Amniotic epithelial cell (primary cell): ENCODE data around the gene FGD2.
"Not testable (repeated sequence)": the region's sequence is repeated elsewhere in the genome, so short reads cannot be mapped to it uniquely, and the experiment has no call there.

Experiments
- DNase-seq: peaks from one replicate; pipeline ENCODE4 v3.0.0-alpha.2; 2010; ENCODE audit warnings: low read depth

Gene FGD2

DNA sequence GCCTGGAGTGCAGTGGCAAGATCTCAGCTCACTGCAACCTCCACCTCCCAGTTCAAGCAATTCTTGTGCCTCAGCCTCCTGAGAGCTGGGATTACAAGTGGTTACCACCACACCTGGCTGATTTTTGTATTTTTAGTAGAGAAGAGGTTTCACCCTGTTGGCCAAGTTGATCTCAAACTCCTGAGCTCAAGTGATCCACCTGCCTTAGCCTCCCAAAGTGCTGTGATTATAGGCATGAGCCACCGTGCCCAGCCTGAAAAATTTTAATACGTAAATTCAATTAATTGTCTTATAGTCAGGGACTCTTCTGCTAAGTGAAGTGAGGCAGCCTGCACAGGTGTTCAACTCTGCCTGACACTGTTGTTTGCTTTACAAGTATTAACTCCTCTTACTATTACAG lies 15.1 kb upstream of the FGD2 start:
- DNase-seq = not testable (repeated sequence)

DNA sequence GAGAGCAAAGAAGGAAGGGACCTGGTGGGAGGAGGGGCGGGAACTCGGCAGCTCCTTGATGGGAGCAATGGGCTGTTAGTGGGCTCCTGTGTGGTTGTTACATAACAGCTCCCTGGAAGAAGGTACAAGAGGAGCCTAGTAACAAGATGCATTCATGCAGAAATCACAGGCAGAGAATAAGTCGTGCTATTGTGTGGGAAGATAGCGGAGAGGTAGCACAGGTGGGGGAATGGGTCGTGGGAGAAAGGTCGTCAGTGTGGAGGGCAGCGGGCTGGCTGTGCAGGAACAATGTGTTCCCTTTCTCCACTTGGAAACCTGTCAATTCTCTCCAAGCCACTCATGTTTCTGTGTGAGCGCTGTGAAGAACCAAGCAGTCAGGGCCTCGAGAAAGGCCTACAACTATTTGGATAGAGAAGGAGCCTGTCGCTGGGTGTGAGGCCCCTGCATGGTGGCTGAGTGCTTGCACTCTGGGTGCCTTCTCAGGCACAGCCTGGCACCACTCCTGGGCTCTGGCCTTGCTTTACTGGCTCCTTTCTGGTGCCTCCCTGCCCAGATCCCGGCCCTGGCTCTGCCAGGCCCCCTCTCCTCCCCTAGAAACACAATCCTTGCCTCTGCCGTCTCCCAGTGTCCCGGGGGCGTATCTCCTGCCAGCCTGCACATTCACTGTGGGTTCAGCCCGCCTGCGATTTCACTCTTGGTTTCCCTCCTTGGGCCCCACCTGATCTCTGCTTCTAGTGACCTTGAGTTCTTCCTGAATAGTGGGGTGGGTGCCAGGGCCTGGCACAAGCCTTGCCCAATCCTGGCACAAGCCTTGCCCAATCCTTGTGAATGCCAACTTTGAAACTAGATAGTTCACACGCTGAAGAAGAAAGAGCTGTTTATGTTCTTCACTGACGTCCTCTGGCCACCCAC lies 7.4 kb upstream of the FGD2 start:
- peak; percentile 40 for DNase-seq

DNA sequence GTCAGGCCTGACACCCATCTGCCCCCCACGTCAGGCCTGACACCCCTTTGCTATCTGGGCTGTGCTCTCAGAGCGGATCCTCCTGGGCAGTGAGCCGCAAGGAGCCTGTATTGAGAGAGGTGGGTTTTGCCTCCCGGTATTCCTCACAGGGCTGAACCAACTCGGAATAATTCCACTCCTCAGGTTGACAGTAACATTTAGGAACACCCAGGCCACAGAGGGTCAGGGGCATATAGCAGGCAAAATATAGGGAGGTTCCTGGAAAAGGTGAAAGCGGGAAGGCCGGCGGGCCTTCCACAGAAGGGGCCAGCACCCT lies 6.8 kb upstream of the FGD2 start:
- no peak for DNase-seq

DNA sequence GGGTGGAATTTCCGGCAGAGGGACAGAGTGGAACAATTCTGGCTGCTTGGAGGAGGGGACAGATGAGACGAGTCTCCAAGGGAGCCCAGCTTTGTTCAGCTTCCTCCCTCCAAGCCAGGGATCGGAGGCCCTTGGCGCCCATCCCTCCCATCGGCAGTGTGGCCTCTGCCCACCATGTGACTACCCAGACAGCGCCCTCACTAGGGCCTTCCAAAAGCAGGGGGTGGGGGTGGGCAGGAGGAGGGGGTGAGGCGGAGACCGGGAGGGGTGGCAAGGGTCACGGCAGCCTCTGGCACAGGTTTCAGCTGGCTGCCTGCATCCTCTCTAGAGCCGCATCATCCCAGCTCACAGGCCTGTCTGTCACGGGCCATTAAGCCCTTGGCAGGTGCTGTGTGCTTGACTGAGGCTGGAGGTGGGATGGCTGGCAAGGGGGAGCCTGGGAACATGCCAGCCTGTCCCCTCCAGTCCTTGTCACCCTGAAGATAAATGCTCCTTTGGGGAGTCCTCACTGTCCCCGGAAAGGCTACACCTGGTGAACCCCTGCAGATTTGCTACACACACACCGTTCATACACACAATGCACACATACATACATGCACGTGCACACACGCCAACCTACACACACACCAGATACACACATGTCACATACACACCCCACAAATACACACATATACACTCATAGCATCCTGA lies 6.2 kb upstream of the FGD2 start:
- DNase-seq = no peak

DNA sequence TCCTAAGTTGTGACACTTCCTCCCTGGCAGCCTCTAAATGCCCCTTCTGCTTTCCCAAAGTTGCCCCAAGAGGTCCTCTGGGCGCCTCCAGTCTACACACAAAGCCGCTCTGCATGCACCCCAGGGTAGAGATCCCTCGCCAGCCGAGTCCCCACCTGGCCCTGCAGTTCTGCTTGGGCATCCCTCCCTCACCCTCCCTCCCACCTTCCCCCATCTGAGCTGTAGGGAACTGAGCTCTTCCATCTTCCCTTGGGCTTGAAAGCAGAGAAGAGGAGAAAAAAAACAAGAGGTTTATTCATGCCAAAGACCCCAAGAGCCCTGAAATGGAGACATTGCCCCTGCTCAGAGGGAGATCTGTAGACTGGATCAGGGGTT lies 5.7 kb upstream of the FGD2 start:
- no peak for DNase-seq

DNA sequence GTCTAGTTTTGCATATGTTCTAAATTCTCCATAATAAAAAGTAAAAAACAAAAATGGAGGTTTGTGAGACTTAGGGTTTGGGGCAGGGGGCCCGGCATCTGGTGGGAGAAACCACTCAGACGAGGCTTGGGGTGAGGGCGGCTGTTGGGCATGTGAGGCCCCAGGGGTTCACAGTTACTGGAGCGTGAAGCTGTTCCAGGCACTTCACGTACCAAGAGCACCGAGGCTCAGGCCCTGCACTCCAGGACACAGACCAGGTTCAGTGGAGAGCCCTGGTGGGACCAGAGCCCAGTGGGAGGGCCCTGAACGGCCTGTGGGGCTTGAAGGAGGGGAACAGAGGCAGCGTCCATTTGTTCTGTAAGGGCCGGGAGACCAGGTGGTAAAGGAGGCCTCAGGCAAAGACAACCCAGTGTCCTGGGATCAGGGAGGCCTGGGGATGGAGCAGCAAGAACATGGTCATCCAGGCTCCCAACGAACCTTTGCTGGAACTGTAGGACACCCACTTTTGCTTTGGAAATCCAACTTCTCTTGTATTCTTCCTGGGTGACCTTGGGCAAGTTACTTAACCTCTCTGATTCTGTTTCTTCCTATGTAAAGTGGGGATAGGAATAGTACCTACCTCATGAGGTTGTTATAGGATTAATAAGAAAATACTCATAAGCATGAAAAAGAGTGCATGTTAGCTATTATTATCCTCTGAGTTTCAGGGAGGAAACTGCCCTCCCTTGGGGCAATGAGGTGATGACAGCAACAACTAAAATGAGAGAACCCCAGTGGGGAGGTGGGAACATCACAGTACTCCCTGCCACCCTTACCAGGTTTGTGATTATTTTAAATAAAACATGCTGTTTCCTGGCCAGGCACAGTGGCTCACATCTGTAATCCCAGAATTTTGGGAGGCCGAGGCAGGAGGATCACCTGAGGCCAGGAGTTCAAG lies 1.1 kb upstream of the FGD2 start:
- no peak for DNase-seq

DNA sequence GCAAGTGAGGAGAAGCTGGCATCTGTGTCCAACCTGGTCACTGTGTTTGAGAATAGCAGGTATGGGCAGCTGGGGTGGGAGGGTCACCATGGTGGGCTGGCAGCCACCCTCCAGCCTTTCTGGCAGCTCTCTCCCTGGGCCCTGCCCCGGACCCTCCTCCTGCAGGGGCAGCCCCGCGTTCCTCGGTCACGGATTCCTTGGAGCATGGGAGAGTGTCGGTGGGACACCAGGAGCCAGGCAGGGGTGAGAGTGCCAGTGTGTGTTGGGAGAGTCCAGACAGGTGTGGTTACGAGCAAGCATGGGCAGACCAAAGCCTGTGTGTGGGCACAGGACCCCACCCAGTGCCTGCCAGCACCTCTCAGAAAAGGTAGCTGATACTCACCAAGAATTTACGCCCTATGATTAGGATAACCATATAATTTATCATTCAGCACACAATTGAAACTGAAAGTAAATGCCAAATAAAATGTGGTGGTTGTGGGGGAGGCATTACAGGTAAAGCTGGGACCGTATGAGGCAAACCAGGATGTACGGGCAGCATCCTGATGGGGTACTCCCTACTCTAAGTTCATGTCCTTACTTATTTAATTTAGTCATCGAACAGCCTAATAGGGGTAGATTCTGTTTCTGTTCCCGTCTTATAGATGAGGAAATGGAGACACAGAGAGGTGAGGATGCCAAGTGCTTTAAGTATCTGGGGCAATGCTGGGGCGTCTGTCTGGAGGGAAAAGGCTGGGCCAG lies 542 bp downstream of the FGD2 start:
- DNase-seq = no peak

DNA sequence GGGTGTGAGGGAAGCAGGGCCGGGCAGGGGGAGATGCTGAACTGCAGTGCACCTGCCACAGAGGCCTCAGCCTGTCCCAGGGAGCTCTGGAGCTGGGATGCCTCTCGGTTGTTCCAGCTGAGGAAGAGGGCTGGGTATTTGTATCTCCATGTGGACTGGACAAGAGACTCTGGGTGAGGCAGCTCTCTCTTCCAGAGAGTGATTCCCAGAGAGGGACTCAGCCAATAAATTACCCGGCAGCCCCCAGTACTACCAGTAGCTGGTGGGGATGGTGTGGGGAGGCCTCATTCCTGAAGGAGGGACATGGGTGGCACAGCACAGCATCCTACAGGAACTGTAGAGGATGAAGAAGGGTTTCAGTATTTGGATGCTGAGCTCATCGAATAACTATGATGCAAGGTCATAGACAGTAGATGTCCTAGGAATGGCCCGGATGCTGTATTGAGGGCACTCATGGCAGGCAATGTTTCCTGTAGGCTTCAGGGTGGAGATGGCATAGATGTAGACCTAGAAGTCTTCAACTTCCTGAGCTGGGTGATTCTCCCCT lies 1.4 kb downstream of the FGD2 start:
- no peak for DNase-seq

DNA sequence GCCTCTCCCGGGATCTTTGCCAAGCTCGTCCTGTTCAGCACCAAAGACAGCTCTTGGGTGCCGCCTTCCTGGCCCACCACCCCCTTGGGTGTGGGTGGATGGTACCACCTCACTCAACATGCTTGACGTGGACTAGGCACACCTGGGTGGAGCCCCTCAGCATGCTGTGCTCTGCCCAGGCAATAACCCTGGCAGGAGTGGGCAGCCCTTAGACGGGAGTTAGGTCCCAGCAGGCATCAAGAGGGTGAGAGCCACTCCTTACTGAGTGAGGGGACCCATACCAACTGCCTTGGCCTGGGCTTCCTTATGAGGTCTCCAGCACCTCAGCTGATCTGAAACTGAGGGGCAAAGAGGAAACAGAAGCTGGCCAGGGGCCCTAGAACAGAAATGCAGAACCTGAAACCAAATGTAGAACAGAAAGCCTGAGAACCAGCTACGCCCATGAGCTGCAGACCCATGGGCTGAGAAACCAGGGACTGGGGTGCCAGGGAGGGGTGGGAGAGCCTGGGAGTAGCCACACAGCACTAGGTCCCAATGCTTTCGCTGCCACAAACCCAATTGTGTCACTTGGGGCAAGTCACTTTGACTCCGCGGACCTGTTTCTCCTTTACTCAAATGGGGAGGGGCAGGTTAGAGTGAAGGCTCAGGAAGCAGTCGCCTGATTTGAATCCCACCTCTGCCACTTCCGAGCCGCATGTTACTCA lies 2.0 kb downstream of the FGD2 start:
- peak; percentile 17 for DNase-seq

DNA sequence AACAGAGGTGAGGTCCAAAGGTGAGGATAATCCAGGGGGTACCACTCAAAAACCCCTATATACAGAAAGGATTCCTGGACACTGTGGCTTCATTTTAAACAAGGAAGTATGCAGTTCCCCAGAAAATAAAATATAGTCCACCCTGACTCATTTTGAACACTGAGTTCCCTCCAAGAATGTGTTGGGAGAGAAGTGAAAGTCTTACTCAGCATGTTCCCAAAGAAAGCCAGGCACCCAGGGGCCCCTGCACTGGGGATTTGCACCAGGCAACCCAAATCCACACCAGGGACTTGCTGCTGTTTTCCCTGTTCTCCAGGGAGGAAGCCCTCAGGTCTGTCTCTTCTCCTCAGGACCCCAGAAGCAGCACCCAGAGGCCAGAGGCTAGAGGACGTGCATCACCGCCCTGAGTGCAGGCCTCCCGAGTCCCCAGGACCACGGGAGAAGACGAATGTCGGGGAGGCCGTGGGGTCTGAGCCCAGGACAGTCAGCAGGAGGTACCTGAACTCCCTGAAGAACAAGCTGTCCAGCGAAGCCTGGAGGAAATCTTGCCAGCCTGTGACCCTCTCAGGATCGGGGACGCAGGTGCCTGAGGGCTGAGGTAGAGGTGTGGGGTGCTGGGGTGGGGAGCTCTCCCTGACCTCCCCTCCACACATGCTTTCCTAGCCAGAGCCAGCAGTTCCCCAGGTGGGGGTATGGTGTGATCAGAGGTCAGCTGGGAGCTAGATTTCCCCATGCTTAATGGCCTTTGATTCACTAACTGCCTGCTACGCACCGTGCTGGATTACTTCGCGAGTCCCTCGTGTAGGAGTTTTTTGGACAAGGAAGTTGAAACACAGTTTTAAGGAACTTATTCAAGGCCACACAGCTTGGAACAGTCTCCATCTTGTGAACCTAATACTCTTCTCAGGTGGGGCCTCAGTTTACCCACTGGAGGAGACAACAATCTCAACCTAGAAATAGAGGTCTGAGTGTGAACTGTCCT lies 3.3 kb downstream of the FGD2 start:
- no peak for DNase-seq

DNA sequence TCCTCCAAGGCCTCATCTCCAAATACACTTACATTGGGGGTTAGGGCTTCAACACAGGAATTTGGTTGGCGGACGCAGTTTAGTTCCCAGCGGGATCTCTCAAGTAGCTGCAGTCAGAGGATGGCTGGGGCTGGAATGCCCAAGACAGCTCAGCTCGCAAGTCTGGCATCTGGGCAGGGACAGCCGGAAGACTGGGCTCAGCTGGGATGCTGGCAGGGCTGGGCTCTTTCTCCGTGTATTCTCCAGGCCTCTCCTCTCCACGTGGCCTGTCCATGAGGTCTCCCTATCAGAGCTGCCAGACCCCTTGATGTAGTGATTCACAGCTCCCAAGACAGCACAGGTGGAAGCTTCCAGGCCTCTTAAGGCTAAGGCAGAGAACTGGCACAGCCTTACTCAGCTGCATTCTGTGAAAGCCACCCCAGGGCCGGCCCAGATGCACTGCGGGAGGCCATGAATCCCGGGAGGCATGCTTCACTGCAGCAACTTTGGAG lies 5.0 kb downstream of the FGD2 start:
- DNase-seq = no peak

DNA sequence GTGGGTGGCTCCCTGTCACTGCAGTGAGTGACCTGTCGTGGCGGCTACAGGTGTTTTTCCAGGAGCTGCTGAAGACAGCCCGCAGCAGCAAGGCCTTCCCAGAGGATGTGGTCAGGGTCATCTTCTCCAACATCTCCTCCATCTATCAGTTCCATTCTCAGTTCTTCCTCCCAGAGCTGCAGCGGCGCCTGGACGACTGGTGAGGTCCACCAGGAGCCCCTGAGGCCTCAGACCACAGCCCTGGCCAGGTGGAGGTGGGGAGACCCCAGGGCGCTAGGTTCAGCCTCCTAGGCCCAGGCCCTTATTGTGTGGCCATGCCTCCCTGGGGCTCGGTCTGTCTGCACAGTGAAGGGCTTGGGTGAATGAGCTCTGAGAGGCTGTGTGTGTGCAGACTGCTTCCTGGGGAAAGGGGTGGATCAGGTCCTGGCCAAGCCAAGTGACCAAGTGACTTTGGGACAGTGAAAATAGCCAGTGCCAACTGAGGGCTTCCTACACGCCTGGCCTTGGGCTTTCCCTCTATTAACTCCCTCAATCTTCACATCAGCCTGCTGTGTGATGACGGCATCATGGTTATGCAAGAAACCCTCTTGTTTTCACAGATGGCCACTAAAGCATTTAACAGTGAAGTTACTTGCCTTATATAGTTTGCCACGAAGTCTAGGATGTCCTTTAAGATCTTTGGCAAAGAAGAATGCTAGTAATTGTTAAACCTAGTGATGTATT lies 6.4 kb downstream of the FGD2 start:
- peak; percentile 81 for DNase-seq

DNA sequence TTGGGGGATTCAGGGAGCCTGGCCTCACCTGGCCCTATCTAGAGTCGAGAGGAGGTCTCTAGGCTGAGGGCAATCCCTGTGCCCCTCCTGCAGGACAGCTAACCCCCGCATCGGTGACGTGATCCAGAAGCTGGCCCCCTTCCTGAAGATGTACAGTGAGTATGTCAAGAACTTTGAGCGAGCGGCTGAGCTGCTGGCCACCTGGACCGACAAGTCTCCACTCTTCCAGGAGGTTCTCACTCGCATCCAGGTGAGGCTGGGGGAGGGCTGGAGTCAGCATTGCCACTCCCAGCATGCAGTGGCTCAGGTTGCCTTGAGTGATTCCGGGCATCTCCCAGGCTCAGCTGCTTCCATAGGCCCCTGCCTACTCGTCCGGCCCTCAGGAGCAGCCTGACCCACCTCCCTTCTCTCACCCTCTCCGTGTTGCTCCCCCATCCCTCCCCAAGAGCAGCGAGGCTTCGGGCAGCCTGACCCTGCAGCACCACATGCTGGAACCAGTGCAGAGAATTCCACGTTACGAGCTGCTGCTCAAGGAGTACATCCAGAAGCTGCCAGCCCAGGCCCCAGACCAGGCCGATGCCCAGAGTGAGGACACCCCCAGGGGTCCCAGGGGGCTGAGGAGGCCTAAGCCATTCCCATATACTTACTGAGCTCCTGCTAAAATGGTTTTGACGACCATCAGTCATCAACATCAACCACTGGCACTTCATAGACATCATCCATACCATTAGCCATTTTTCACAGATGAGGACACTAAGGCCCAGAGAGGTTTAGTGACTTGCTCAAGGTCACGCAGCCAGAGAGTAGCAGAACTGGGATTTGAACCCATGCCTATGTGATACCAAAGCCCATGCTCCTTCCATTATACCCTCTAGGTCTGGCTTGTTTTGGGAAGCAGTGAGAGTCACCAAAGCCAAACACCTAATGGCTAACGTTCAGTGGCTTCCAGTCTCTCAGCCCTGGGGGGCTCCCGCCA lies 8.3 kb downstream of the FGD2 start:
- DNase-seq = no peak

DNA sequence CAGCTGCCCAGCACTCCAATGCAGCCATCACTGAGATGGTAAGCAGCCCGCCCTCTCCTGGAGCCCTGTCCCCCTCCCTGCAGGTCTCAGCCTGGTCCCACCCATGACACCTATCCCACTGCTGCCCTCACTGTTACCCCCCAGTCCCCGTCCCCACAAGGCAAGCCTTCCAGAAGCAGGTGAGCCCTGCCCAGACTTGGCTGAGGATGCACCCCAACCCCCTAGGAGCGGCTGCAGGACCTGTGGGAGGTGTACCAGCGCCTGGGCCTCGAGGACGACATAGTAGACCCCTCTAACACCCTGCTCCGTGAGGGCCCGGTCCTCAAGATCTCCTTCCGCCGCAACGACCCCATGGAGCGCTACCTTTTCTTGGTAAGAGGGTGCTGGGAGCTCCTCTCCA lies 9.2 kb downstream of the FGD2 start:
- no peak for DNase-seq

DNA sequence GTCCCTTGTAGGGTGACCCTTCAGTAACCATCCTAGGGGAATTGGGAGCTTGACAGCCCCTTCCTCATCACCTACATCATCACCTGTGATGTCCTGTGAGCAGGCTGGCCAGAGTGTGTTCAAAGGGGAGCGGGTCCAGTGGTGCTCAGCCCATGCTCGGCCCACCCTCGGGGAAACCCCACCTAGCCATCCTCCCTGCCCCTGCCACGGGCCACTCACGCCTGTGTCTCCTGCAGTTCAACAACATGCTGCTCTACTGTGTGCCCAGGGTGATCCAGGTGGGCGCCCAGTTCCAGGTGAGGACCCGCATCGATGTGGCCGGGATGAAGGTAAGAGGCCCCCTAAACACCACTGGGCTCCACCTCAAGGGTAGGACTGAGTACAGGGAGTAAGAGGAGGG lies 10.1 kb downstream of the FGD2 start:
- DNase-seq = no peak

DNA sequence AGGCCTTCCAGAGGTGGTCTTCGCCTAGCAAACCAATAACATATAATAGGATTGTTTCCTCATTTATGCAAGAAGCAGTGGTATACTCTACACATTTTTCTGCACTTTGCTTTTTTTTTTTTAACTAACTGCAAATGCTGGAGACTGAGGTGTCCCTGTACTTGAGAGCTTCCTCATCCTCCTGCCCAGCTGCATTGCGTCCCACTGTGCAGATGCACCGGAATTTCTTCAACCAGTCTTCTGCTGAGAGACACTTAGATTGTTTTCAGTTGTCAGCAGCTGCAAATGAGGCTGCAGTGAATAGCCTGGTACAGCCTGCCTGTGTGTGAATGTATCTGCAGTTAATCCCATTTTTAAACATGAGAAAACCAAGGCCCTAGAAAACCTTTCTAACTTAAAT lies 11.5 kb downstream of the FGD2 start:
- DNase-seq = no peak

DNA sequence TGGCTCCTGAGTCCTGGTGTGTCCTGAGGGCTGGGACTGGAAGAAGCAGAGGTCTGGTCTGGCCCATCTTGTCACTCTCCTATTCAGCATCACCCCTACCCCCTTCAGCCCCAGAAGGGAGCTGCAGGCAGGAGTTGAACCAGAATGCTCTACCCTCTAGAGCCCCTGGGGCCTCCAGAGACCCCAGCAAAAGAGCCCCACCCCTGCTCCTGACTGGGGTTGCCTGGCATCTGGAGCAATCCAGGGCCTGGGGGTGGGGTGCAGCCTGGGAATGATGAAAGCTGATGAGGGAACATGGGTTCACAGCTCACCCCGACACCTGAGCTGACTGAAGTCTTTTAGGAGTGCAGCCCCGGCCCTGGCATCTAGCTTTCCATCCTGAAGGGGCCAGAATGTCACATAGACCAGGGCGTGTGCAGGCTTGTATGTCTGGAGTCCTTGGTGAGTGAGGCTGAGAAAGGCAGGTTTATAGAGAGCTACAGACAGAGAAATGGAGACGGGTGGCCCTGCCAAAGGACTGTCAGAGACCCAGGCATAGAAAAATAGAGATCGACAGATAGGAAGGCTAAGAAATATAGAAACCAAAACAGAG lies 12.2 kb downstream of the FGD2 start:
- no peak for DNase-seq
